ELF-1 (cell line): ENCODE measurements around the gene ST3GAL3.

Experiments used
- DNase-seq: peaks from one replicate; pipeline ENCODE4 v3.0.0-alpha.2; 2016; ENCODE audit warnings: low read depth, low spot score

Gene ST3GAL3

DNA sequence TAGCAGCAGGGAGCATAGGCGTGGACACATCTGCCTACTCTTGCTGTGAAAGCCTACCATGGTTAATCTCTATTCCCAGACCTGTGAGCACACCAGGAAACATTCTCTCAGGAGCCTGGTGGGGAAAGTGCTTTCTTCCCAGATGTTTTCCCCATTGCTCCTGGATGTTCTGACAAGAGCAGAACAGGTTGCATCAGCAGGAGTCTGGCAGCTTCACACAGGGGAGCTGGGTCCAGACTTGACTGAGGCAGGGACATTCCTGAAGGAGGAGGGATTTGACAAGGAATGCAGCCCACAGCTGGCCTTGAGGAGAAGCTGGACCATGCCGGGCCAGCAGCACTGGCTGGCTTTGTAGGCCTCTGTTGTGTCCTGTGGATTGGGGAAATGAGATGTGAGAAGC, 205.3 kb downstream of the ST3GAL3 start:
- peak; percentile 89 for DNase-seq

- DNase-seq, result no peak
Measured at GRCh38 chr1:43913051-43913501, 205.7 kb downstream of the ST3GAL3 start.

- no peak for DNase-seq
Measured at GRCh38 chr1:43913666-43914360, 206.5 kb downstream of the ST3GAL3 start.

GRCh38 chr1:43914576-43915525, 207.5 kb downstream of the ST3GAL3 start:
- no peak for DNase-seq

- DNase-seq, result no peak
Measured at GRCh38 chr1:43919906-43920305, 212.6 kb downstream of the ST3GAL3 start.

GRCh38 chr1:43921022-43921421, 213.7 kb downstream of the ST3GAL3 start:
- no peak for DNase-seq

DNA sequence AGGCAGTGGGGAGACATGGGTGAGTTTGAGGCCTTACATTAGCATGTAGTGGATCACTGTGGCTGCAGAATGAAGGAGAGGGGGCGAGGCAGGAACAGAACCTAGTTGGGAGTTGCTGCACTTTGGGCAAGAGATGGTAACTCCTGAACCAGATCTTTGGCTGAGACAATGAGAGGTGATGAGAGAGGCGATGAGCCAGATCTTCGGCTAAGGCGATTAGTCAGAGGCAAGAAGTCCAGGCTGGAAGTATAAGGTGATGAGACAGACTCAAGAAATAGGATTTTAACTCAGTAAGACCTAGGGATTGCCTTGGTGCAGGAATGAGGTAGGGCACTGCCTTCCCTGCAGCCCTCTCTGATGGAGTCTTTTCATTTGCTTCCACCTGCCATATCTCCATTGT, 217.2 kb downstream of the ST3GAL3 start:
- no peak for DNase-seq

DNA sequence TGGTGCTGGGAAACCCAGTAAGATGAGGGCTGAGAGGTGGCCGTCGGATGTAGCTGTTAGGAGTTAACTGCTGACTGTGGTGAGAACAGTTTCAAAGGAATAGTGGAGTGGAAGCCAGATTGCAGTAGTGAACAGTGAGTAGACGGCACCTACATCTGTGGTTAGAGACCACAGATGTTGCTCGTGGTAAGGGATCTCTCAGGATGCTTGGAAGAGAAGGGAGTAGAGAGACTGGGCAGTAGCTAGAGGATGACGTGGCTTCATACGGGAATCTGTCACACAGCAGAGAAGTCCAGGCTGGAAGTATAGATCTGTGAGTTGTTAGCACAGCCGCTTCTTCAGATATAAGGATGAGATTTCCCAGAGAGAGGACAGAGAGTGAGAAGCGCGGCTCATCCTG, 218.5 kb downstream of the ST3GAL3 start:
- DNase-seq, result no peak

GRCh38 chr1:43930168-43930948, 223.0 kb downstream of the ST3GAL3 start:
- DNase-seq, result peak; percentile 69

- no peak for DNase-seq
Measured at GRCh38 chr1:43930949-43931275, 223.6 kb downstream of the ST3GAL3 start.

GRCh38 chr1:43931711-43932660, 224.7 kb downstream of the ST3GAL3 start:
- DNase-seq, result no peak

DNA sequence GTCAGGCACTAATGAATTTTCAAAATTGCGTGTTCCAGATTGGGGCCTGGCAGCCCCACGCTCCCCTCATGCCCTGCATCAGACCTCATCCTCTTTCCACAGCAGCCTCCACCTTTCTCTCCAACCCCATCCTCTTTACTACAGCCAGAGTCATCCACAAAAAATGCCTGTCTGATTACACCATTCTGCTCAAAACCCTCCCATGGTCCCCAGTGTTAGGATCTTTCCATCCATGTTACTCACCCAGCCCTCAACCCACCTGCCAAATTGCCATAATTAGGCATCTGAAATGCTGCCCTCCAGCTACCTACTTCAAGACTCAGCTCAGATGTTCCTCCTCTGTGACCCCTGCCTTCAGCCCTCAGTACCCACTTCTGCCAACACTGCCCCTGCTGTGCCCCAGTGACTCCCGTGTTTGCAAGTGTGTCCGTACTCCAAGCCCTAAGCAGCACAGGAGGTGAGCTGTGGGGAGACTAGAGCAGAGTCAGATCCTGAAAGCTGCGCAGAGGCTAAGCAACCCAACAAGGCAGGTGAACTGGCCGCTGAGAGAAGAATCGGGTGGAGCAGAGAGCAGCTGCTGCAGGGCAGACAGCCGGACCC, 225.6 kb downstream of the ST3GAL3 start:
- DNase-seq, result no peak

GRCh38 chr1:43933386-43934100, 226.2 kb downstream of the ST3GAL3 start, which contains the start of gene ARTN:
TSS of gene ARTN (plus strand) at chr1:43933801. CDS start at chr1:43935657, 1,856 bp downstream.
- DNase-seq, result peak; percentile 72

DNA sequence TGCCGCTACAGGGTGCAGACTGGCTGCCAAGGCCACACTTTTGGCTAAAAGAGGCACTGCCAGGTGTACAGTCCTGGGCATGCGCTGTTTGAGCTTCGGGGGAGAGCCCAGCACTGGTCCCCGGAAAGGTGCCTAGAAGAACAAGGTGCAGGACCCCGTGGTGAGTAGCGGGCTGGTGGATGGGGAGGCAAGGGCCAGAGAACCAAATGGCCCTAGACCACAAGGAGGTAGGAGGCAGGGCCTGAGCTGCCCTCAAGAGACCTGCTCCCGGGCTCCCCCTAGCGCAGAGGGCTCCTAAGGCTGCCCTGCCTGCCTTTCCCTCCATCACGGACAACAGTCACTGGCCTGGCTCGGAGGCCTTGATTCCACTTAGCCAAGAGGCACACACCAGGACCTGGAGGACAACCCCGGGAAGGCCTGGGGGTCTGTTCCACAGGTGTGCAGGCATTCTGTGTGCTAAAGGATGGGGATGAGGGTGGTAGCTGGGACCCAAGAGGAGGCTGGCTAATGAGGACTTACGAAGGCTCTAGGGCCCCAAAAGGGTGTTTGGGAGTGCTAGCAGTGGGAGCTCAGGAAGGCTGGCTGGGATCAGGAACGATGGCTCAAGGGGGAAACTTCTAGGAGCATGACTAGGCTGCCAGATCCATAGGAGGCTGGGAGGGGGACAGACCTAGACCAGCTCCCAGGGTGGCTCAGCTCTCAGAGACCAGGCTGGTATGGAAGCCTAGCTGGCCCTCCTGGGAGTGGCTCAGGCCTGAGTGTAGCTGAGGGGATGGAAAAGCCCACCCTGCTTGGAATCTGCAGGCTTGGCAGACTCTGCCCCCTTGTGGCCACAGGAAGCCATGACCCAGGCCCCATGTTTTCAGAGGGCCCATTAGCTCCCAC, 227.0 kb downstream of the ST3GAL3 start:
- DNase-seq, result peak; percentile 95

GRCh38 chr1:43934986-43935324, 227.6 kb downstream of the ST3GAL3 start:
- no peak for DNase-seq

DNA sequence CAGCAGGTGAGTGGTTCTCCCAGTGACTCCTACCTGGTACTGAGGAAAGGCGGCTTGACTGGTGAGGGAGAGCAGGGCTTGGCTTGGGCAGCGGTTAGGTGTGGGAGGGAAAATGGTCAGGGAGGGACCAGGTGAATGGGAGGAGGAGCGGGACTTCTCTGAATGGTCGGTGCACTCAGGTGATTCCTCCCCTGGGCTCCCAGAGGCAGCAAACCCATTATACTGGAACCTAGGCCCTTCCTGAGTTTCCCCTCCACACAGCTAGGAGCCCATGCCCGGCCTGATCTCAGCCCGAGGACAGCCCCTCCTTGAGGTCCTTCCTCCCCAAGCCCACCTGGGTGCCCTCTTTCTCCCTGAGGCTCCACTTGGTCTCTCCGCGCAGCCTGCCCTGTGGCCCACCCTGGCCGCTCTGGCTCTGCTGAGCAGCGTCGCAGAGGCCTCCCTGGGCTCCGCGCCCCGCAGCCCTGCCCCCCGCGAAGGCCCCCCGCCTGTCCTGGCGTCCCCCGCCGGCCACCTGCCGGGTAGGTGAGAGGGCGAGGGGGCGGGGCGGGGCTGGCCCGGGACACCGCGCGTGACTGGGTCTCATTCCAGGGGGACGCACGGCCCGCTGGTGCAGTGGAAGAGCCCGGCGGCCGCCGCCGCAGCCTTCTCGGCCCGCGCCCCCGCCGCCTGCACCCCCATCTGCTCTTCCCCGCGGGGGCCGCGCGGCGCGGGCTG, 228.5 kb downstream of the ST3GAL3 start:
- DNase-seq, result peak; percentile 40

- peak; percentile 76 for DNase-seq
Measured at GRCh38 chr1:43936431-43937151, 229.3 kb downstream of the ST3GAL3 start.
